Activated T-helper 9 cell treated with anti-CD3 and anti-CD28 coated beads, Interleukin-2, amount 50 U/mL, for 16 hours (primary cell): ENCODE results near the gene RAB3IP.

Experiments used
- DNase-seq: peaks from one replicate; pipeline ENCODE4 v3.0.0-alpha.2; 2020; ENCODE audit warnings: low read depth

RAB3IP gene

DNA sequence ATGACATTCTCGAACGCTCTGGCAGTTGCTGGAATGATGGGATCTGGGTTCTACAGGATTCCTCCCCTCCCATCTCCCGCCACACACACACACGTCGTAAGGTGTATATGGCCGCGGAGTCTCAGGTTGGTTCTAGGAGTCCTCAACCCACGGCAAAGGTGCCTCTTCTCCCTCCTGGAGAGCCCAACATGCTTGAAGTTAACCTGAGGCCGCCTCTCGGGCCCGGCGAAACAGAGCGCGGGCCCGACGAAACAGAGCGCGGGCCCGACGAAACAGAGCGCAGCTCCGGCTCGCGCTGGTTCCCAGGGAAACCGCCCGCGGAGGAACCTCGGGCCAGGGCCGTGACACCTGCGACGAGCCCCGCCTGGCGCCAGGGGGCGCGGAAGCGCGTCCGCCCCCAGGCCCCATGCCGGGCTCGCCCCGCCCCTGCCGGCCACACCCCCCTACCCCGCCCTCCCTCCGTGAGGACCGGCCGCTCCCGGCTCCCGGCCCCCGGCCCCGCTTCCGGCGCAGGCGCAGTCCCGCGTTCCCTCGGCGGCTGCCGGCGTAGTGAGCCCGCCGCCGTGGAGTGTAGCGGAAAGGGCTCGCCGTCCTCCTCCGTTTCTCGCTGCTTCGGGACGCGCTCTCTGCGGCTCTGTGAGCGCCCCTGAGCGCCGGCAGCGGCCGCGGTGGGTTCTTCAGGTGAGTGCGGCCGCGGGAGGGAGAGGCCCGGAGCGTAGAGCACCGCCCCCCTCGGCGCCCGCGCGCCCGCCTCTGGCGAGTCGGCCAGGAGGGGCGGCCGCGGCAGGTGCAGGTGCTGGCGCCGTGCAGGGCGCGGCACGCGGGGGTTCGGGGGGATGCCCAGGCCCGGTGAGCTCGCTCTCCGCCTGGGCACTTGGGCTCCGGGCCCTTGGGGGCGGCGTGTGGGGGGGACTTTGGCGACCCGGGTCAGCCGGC lies at the start of gene RAB3IP:
RAB3IP (plus strand) TSS at position 510 of the 936 bp plus-strand sequence. CDS start 16,549 bp downstream, outside the sequence.
- DNase-seq, result peak; percentile 91

- DNase-seq, result no peak
These were observed 49.0 kb upstream of the RAB3IP start for GRCh38 chr12:69689638-69690037.

DNA sequence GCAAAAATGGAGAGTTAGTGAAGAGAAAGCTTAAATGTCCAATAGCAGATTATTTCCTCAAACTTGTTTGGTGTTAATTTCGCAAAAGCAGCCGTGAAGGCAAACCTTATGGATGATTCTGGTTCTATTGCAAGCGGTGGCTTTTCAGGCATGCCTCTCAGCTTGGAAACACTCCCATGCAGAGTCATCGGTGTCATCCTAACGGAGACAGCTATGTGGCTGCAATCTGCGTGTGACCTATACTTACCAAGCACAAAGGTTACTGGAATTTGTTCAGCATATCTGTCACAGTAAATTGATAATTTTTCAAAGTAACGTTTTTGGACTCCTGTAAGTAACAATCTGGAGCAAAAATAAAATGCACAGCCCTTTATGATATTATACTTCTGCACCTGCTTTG lies 44.5 kb upstream of the RAB3IP start:
- DNase-seq, result no peak

GRCh38 chr12:69698054-69698453 lies 40.6 kb upstream of the RAB3IP start:
- DNase-seq, result no peak

DNA sequence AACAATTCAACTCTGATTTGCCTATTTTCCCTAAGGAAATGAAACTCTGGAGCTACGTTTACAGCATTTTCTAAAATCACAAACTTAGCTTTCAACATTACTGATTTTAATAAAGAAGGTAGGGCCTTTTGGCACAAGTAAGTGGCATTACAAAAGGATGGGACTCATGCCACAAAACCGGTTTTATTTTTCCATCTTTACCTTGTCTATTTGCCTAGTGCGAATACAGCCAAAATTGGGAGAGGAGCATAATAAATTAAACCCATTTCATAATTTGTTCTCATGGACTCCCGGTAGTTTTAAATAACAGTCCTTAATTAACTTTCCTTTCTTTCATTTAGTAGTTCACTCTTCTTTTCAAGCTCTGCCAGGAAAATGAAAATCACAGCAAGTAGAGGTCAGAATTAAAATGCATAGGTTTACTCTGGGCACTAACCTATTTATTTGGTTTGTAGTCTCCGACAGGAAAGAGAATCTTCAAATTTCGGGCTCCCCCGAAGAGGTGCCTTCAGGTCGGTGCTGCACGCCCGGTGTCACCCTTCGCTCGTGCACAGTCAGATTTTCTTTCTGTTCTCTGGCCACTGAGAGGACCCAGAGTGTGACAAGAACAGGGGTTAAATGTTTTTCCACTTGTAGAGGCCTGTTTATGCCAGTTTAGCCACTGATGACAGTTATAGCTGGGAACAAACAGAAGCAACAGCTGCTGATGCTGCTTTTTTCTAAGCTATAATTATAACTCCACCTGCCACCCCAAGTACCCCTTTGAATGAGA lies 39.7 kb upstream of the RAB3IP start, which contains the start of gene BEST3:
BEST3 (minus strand) TSS at position 535 of the 772 bp plus-strand sequence. CDS start 1,505 bp downstream, outside the sequence.
- DNase-seq, result no peak

GRCh38 chr12:69701826-69702225 lies 36.8 kb upstream of the RAB3IP start:
- DNase-seq, result no peak

DNA sequence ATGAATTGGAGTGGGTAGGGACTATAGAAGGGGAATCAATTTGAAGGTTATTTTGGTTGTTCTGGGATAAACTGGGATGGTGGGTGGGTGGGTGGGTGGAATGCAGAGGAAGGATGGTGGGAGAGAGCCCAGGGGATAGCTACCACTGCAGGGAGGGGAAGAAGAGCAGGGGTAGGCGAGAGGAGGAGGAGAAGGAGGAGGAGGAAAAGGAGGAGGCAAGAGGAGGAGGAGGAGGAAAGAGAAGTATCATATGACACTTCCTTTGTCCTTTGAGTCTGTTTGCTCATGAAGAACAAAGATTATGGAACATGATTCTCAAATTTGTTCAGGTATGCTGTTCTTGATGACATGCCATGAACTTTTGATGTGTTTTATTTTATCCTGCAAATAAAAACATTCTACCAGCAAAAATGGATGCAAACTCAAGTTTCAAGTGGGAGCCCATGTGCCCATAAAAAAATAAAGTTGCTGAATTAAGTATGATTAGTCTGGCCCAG lies 35.5 kb upstream of the RAB3IP start:
- DNase-seq, result no peak

DNA sequence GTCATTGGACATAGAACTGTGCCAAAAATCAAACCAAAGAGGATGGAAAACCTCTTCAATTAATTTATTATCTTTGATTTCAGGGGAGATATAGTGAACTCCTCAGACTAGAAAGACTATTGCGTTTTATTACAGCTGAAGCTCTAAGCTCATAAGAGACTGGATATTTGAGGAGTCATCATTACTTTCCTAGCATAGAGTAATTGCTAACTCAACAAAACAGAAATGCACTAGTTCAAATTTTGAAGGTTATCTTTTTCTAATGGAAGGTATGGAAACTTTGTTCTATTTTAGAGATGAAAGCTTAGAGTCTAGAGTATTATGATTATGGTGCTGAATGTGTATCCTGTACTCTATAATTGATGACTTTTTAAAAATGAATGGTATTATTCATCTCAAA lies 34.3 kb upstream of the RAB3IP start:
- no peak for DNase-seq

DNA sequence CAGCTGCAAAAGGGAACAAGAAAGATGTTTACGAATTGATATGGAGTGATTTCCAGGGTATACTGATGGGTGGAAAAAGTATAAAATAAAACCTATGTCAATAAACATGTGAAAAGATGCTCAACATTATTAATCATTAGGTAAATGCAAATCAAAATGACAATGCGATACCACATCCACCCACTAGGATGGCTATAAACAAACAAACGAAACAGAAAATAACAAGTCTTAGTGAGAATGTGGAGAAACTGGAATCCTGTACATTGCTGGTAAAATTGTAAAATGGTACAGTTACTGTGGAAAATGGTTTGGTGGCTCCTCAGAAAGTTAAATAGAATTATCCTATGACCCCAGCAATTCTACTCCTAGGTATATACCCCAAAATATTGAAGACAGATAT lies 30.0 kb upstream of the RAB3IP start:
- DNase-seq, result no peak

DNA sequence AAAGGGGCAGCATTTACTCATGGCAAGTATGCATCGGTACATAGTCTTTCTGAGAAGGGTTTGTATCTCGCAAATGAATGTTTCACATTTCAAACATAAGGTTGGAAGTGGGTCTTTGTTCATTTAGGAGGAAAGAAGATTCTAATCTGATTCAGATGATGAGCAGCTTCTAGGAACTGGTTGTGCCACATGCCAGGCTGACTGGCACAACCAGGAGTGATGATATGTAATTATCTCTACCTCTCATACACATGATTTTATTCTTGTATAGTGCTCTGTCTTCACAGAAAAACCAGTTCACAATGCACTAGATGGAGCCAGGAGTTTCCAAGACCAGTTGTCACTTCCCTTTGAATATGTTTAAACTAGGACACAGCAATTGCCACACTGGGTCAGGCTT lies 25.8 kb upstream of the RAB3IP start:
- no peak for DNase-seq

DNA sequence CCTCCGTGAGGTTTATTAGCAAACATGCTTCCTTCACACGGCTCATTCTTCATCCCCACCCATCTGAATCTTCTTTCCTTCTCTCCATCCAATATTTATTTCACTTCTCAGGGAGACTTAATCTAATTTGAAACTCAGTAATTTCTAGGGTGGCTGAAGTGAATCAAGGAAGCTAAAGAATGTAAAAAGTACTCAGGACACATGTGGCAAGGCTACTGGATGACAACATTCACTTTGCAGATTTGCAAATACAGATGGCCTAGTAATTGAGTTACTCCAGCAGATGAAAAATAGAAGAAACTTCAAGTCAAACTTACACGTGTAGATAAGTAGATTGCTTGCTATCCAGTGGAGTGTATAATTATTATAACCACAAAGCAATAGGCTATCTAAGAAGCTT lies 24.1 kb upstream of the RAB3IP start:
- DNase-seq, result no peak

DNA sequence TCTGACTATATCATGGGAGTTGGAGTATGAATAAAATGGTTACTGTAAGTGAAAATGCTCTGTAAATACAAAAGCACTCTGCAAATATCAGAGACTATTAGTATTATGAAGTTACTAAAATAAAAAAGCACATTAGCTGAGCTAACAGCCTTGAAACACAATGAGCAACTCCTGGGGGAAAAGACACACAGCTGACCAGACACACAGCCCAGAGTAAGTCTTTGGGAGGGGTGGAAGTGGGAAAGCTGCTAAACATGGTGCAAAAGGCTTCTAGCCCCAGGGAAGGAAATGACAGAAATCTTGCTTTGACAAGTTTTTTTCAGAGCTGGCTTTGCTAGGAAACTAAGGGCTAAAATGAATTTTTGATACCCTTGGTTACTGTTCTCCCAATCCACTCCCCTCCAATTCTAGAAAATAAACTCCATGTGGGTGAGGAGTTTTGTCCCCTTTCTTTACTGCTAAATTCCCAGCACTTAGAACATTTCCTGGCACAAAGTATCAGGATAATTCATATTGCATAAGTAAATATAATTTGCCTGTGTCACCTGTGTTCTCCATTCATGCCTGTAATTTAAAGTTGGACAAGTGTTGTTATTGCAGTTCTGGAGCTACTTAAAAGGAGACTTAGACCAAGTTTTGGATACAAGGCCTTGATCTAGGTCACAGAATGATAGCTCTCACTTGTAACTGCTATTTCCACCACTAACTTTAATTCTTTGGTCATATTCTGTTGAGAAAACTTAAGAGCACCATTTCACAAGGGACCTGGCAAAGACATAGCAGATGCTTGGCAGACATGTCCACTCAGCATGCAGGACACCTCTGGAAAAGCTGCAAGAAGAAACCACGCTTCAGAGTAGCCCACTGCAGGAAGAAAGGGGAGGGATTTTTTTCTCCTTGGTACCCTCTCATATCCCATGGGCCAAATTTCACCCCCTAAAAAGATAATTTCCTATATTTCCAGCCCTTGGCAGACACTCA lies 19.0 kb upstream of the RAB3IP start:
- DNase-seq, result no peak

- no peak for DNase-seq
These were observed 17.9 kb upstream of the RAB3IP start for GRCh38 chr12:69720750-69721149.

- no peak for DNase-seq
These were observed 11.7 kb upstream of the RAB3IP start for GRCh38 chr12:69726922-69727321.

- no peak for DNase-seq
These were observed 6.6 kb upstream of the RAB3IP start for GRCh38 chr12:69732088-69732487.

GRCh38 chr12:69733638-69734037 lies 5.0 kb upstream of the RAB3IP start:
- no peak for DNase-seq

GRCh38 chr12:69739287-69740191 lies 879 bp downstream of the RAB3IP start:
- DNase-seq, result peak; percentile 37

DNA sequence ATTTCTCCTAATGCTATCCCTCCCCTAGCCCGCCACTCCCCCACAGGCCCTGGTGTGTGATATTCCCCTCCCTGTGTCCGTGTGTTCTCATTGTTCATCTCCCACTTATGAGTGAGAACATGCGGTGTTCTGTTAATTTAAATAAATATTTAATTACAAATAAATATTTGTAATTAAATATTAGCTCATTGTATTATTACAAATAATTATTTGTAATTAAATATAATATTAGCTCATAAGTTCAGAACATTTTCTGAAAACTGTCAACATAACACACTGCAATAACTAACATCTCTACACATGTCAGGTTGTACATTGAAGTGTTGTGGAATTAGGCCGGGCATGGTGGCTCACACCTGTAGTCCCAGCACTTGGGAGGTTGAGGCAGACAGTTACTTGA lies 5.4 kb downstream of the RAB3IP start:
- DNase-seq, result no peak

- no peak for DNase-seq
These were observed 12.8 kb downstream of the RAB3IP start for GRCh38 chr12:69751476-69751875.

GRCh38 chr12:69755302-69755701 lies 16.6 kb downstream of the RAB3IP start:
- DNase-seq, result no peak
